Measurements from ENCODE around the gene KBTBD12.
"Not testable (repeated sequence)": the region's sequence is repeated elsewhere in the genome, so short reads cannot be mapped to it uniquely, and the experiment has no call there.

The KBTBD12 gene

GRCh38 chr3:127903611-127904375, 11.2 kb upstream of the KBTBD12 start:
- DNase-seq, result no peak

GRCh38 chr3:127905556-127905955, 9.5 kb upstream of the KBTBD12 start:
- DNase-seq, result no peak

DNA sequence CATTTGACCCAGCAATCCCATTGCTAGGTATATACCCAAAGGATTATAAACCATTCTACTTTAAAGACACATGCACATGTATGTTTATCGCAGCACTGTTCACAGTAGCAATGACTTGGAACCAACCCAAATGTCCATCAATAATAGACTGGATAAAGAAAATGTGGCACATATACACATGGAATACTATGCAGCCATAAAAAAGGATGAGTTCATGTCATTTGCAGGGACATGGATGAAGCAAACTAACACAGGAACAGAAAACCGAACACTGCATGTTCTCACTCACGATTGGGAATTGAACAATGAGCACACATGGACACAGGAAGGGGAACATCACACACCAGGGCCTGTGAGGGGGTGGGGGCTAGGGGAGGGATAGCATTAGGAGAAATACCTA, 8.4 kb upstream of the KBTBD12 start:
- not testable (repeated sequence) for DNase-seq

DNA sequence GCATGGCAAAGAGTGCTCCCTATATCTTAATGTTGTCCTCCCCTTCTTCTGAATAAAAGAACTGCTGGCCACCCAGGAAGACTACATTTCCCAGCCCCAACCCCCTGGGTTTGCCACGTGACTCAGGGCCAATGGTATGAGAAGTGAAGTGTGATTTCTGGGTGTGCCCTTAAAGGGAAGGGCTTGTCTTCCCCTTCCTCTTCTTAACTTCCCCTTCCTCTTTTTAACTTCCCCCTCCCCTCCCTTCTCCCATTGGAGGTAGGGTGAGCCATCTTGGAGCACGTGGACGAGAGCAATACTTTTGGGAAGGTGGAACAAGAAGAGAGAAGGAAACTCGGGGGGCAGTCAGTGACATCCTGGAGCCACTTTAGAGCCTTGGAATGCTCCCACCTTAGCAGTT, 6.8 kb upstream of the KBTBD12 start:
- DNase-seq, result no peak

GRCh38 chr3:127908951-127909350, 6.1 kb upstream of the KBTBD12 start:
- no peak for DNase-seq

GRCh38 chr3:127909646-127910045, 5.4 kb upstream of the KBTBD12 start:
- no peak for DNase-seq

- DNase-seq, result no peak
Measured at GRCh38 chr3:127911421-127911931, 3.6 kb upstream of the KBTBD12 start.

- not testable (repeated sequence) for DNase-seq
Measured at GRCh38 chr3:127913841-127914240, 1.2 kb upstream of the KBTBD12 start.

DNA sequence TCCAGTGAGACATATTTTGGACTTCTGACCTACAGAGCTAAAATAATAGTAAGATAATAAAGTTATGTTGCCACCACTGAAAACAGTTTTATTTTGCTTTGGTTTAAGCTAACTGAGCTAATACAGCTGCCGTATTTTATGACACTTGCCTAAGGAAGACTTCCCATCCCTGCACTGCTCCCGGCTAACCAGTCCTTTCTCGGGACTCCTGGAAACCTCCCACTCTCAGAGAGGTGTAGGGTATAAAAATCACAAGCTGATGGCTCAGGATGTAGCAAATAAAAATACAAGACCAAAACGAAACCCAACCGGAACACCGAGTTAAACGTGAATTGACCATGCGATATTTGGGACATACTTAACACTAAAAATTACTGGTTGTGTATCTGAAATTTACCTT, 448 bp upstream of the KBTBD12 start:
- DNase-seq, result no peak

- no peak for DNase-seq
Measured at GRCh38 chr3:127915937-127916493, 983 bp downstream of the KBTBD12 start.

DNA sequence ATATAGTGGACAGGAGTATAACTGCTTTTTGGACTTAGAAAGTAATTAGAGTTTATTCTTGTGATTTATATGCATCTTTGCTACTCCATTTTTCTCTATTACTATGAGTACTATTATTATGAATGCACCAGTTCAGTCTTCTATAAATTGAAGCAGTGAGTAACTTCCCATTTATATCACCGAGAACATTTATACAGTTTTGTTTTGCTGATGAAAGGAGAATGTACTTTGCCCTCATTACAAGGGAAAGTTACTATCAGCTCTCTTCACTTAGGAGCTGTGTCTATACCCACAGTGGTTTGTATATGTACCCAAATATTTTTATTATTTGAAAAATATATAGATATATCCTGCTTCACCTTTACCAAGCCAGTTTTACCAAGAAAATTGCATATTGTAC, 5.7 kb downstream of the KBTBD12 start:
- DNase-seq, result no peak

DNA sequence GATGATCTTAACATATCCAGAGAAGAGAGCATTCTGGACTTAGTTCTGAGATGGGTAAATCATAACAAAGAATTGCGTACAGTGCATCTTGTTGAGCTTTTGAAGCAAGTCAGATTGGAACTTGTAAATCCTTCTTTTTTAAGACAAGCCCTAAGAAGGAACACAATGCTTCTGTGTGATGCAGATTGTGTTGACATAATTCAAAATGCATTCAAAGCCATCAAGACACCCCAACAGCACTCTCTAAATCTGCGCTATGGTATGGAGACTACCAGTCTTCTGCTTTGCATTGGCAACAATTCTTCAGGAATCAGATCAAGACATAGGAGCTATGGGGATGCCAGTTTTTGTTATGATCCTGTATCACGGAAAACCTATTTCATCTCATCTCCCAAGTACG, 8.6 kb downstream of the KBTBD12 start:
- DNase-seq, result no peak

GRCh38 chr3:127925384-127925783, 10.4 kb downstream of the KBTBD12 start:
- no peak for DNase-seq

GRCh38 chr3:127927829-127928604, 13.0 kb downstream of the KBTBD12 start:
- no peak for DNase-seq

DNA sequence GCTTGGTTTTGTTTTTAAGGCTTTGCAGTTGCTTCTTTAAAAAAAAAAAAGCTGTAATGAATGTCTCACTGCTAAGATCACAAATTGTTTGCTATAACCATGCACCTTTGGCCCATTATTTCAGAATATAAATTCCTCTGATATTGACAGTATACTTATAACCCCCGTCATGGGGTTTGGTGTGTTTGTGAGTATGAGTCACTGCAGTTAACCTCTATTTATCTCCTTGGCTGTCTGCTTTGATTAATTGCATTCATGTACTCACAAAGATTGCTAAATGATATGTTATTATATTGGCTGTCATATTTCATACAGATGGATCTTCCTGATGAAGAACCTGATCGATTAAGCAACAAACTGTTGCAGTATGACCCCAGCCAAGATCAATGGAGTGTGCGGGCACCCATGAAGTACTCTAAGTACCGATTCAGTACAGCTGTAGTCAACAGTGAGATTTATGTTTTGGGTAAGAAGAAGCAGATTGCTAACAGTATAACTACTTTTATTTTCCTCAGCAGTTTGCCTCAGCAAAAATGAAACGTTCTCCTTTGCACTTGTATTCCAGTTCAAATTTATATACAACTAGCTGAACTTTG, 14.9 kb downstream of the KBTBD12 start:
- DNase-seq, result no peak

GRCh38 chr3:127933396-127933795, 18.4 kb downstream of the KBTBD12 start:
- DNase-seq, result no peak

DNA sequence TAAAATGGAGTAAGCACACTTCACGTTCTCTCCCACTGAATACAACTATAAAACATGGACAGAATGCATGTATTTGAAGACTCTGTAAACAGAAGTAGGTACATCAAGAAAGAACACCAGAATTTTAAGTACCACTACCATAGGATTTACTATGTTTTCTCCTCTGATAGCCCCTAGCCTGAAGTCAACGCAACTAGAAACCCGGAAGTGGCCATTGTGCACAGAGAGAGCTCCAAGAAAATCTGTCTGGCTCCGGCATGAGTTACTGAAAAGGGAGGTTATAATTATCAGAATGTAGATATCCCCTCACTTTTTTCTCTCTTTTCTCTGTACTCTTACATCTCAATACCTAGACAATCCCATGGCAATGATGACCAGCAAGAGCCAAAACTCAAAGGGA, 23.8 kb downstream of the KBTBD12 start:
- DNase-seq, result no peak

- no peak for DNase-seq
Measured at GRCh38 chr3:127940116-127940515, 25.1 kb downstream of the KBTBD12 start.

- no peak for DNase-seq
Measured at GRCh38 chr3:127942613-127943012, 27.6 kb downstream of the KBTBD12 start.

DNA sequence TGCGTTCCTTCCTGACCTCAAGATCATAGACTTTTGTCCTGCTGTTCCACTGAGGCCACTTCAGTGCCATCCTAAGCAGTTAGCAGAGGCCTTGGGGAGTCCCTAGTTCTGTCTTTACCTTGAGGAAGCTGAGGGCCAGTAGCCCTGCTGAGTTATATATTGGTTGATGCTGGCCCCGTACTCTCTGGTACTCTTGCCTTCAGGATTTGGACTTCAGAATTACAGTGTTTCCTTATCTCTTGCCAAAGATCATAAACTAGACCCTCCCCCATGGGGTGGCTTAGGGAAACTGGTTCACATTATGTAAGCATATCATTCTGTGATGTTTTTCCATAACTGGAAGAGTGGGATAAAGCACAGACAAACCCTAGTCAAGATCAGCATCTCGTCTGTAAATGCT, 33.2 kb downstream of the KBTBD12 start:
- no peak for DNase-seq

DNA sequence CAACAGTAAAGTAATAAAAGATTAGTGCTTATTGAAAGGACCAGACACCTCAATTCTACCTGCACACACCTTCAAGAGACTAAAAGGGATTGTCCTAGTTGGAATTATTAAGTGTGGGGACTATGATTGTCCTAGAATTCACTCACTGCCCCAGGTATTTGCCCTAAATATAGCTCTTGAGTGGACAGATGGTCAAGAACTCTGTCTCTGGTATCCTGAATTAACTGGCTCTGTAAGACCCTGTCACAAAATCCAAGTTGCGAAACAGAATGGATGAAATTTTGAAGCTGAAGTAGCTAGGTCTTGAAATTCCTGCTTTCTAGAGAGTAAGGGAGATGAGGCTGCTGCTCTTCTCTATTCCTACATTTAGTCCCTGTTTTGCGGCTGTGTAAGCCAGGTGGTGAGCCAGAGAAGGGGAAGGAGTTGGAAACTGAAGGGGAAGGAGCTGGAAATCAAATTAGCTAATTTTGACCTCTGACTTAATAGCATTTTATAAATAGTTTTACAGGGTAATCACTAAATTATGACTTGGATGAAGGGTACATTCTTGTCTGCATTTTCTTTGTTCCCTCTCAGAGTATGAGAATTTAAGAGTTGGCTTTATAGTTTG, 34.5 kb downstream of the KBTBD12 start:
- no peak for DNase-seq

DNA sequence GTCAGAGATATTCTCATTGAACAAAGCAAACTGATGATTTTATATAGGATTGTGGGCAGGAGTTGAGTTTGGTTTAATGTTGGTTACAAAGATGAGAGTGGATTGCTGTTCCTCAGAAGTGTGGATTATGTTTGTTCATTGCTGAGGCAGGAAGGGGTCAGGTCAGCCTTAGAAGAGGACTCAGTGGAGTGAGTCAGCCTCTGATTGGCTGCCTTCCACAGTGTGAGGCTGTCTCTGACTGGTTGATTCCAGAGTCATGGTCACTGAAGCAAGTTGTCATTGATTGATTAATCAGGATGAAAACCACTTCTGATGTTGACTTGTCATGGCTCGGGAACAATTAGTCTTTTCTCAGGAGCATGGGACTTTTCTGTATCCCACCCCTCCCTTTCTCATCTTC, 36.2 kb downstream of the KBTBD12 start:
- no peak for DNase-seq

Measured in stimulated activated naive CD4-positive, alpha-beta T cell (primary cell).